Caco-2 (cell line): ENCODE data around the gene IRX1. TPM values are rescaled to one million over a fixed set of nuclear protein-coding genes. Genes with fewer than 3 reads are reported as not detected.

Experiments
- Bru-seq: library from RNA; stranded (reverse); fragments of 400-500 nt; gene quantifications from one replicate; lab custom pipeline; 2021; lab: Mats Ljungman, UMichigan
- BruChase-seq, 2 experiments: library from RNA; stranded (reverse); fragments of 400-500 nt; gene quantifications; one replicate each; lab custom pipeline; 2021; lab: Mats Ljungman, UMichigan
- BruUV-seq: library from RNA; stranded (reverse); fragments of 400-500 nt; replicated peaks from 2 replicates; lab custom pipeline; 2021; lab: Mats Ljungman, UMichigan
- CTCF ChIA-PET: fragments of 300-600 bp; sonication (Branson Sonifier 250); formaldehyde crosslinking; loops from one replicate; lab custom pipeline; 2022; ENCODE audit warnings: antibody characterized with exemption; lab: Charles Lee
- POLR2A ChIA-PET: fragments of 300-600 bp; sonication (Branson Sonifier 250); formaldehyde crosslinking; loops from one replicate; lab custom pipeline; 2022; ENCODE audit warnings: antibody characterized with exemption; lab: Charles Lee
- DNase-seq, 2 experiments: peaks; one replicate each; pipeline versions ENCODE4 v3.0.0 to v3.0.0-alpha.2; 2020 to 2022
- H3K27me3 ChIP-seq: replicated peaks from 2 replicates; pipeline ENCODE4 v1.6.0; 2011; ENCODE audit warnings: low read length; ENCODE audit not compliant: control insufficient read depth, insufficient read depth
- H3K36me3 ChIP-seq: 2 replicates; pipeline ENCODE4 v1.5.1; 2011; ENCODE audit warnings: low read length; ENCODE audit not compliant: control insufficient read depth, insufficient read depth
- H3K4me1 ChIP-seq: fragments of 250-450 bp; sonication (Bioruptor Pico); 2 replicates; pipeline ENCODE4 v1.5.1; 2020; ENCODE audit warnings: mild to moderate bottlenecking
- H3K4me3 ChIP-seq: 2 replicates; pipeline ENCODE4 v1.5.1; 2011; ENCODE audit warnings: low read depth, mild to moderate bottlenecking, control low read depth, low read length
- H3K9me3 ChIP-seq: fragments of 250-450 bp; sonication (Bioruptor Pico); 2 replicates; pipeline ENCODE4 v1.5.1; 2020; ENCODE audit warnings: mild to moderate bottlenecking, moderate library complexity
- H3K27ac Mint-ChIP-seq: one replicate; pipeline ENCODE4 v1.8.0; 2022; ENCODE audit warnings: mixed read lengths; ENCODE audit not compliant: unreplicated experiment
- H3K27me3 Mint-ChIP-seq: one replicate; pipeline ENCODE4 v1.8.0; 2022; ENCODE audit warnings: mixed read lengths; ENCODE audit not compliant: insufficient read depth, unreplicated experiment
- H3K36me3 Mint-ChIP-seq: one replicate; pipeline ENCODE4 v1.8.0; 2022; ENCODE audit warnings: mild to moderate bottlenecking, mixed read lengths; ENCODE audit not compliant: insufficient read depth, unreplicated experiment
- H3K4me1 Mint-ChIP-seq: one replicate; pipeline ENCODE4 v1.8.0; 2022; ENCODE audit warnings: low read depth, mixed read lengths; ENCODE audit not compliant: unreplicated experiment
- H3K4me3 Mint-ChIP-seq: one replicate; pipeline ENCODE4 v1.8.0; 2022; ENCODE audit warnings: mild to moderate bottlenecking, moderate library complexity, mixed read lengths; ENCODE audit not compliant: unreplicated experiment
- H3K9me3 Mint-ChIP-seq: one replicate; pipeline ENCODE4 v1.8.0; 2022; ENCODE audit warnings: mixed read lengths; ENCODE audit not compliant: unreplicated experiment
- intact Hi-C: fragments of 100-400 bp; cut with micrococcal nuclease; formaldehyde crosslinking; loops from one replicate; pipeline ENCODE4 v1.10.0; 2022; ENCODE audit not compliant: unreplicated experiment
- long read RNA-seq: library from polyadenylated mRNA; stranded (forward); transcript quantifications from one replicate; pipeline ENCODE4 v2.0.0, GENCODE V29; 2022
- total RNA-seq: library from RNA; stranded (reverse); gene quantifications from 2 replicates; pipeline ENCODE4 v1.2.3, GENCODE V29; 2022
- TF ChIP-seq, protein P1 (sequence below), 2 experiments: fragments of 200-600 bp in 1 of 2; IDR thresholded peaks; 1 replicate in 1 of 2; 2 replicates in 1 of 2; pipeline versions ENCODE4 v1.5.1 to v1.8.0; 2011 to 2022; ENCODE audit warnings: antibody characterized with exemption in 1 of 2, control low read depth in 1 of 2, inconsistent platforms in 1 of 2, low read depth in 1 of 2, low read length in 1 of 2, mild to moderate bottlenecking in 1 of 2, moderate library complexity in 1 of 2; ENCODE audit not compliant: insufficient read depth in 1 of 2, severe bottlenecking in 1 of 2, unreplicated experiment in 1 of 2

The IRX1 gene
- not detected in 2 replicates for total RNA-seq
- not detected for Bru-seq, nascent RNA
- not detected for BruChase-seq, experiment 1, labeled RNA remaining after a 2-hour chase
- BruChase-seq, experiment 2, labeled RNA remaining after a 6-hour chase = not detected
- long read RNA-seq = 0 reads

DNA sequence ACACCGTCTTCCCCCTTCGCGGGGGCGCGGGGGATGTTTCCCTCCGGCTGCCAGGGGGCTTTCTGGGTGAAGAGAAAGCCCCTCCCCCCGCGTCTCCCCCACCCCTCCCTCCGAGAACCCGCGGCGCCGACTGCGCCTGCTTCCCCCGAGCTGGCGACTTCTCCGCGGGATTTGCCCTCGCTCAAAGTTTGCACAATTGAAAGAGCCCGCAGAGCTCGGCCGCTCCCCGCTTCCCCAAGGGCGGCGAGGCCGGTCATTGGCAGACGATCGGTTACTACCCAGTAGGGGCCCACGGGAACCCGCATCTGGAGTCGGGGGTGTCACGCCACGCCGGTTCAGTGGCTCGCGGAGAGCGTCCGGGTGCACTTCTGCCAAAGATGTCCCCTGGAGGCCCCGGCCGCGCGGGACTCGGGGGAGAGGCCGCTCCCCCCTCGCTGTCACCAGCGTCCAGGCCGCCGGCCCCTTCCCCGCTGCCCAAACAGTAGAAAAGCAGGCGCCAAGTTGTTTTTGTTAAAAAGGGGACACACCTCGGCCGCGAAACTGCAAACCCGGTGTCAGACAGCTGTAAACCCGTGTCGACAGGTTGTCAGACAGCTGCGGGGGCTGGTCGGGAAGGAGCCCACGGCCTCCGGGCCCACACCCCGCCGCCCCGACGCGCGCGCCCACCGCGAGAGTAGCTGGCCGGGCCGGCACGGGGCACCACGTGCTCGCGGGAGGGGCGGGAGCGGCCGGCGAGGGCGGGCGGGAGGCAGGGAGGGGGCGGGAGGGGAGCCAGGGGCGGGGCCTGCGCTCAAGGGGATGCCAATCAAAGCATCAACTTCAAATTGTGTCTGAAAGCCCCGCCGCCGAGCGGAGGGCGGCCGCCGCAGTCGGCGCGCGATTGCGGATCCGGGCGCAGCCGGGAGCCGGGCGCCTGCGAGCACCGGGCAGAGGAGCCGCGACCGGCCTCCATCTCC is at the start of gene IRX1:
Gene IRX1, plus strand, starts transcription at position 827 of the 956 bp plus-strand sequence. CDS start 274 bp downstream, outside the sequence.
- Mint-ChIP-seq H3K27me3 (no peaks in the 10 kb centered on the region), H3K4me1 (no peaks in the 10 kb centered on the region), H3K36me3 (peaks cover 6% of the 10 kb centered on the region), H3K9me3 (peaks cover 18% of the 10 kb centered on the region), H3K27ac (no peak within 1 kb of the TSS), H3K4me3 (no peak within 1 kb of the TSS)
- Histone ChIP-seq H3K27me3 (no peaks in the 10 kb centered on the region), H3K36me3 (no peaks in the 10 kb centered on the region), H3K4me1 (no peaks in the 10 kb centered on the region), H3K9me3 (0 out of 2 replicates have a peak, but pooled peaks cover 4% of the 10 kb centered on the region), H3K4me3 (no peak within 1 kb of the TSS)
- ChIA-PET POLR2A (no interaction called here), CTCF (no interaction called here)
- DNase-seq = no peak
- TF ChIP-seq, protein P1, sequence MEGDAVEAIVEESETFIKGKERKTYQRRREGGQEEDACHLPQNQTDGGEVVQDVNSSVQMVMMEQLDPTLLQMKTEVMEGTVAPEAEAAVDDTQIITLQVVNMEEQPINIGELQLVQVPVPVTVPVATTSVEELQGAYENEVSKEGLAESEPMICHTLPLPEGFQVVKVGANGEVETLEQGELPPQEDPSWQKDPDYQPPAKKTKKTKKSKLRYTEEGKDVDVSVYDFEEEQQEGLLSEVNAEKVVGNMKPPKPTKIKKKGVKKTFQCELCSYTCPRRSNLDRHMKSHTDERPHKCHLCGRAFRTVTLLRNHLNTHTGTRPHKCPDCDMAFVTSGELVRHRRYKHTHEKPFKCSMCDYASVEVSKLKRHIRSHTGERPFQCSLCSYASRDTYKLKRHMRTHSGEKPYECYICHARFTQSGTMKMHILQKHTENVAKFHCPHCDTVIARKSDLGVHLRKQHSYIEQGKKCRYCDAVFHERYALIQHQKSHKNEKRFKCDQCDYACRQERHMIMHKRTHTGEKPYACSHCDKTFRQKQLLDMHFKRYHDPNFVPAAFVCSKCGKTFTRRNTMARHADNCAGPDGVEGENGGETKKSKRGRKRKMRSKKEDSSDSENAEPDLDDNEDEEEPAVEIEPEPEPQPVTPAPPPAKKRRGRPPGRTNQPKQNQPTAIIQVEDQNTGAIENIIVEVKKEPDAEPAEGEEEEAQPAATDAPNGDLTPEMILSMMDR (IDR thresholded peaks at IDR 0.05; ENCODE audit: insufficient read depth in 1 of 2, low read depth in 1 of 2, low read length in 1 of 2, severe bottlenecking in 1 of 2, unreplicated experiment in 1 of 2) = no peak
- BruUV-seq = no TSS peak
- intact Hi-C loops = no loop called here

DNA sequence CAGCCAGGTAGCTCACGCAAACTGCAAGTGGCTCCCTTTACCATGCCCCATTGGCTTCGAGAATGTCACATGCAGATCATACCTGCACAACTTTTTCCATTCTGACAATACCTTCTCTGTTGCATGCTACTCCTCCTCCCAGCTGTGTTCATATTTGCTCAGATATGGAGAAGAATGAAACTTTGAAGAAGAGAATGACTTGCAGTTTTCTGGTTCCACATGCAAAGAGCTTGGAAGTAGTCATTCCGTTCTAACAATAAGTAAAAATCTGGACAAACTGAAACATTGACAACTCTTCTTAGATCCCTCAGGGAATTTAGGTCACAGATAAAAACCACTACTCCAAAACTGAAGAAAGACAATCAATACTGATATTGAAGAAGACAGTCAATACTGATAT is 49.6 kb upstream of the IRX1 start:
- H3K4me1 Mint-ChIP-seq = no peaks in the 10 kb centered on the region
- CTCF ChIA-PET = no interaction called here
- no peaks in the 10 kb centered on the region for H3K4me1 ChIP-seq
- no peak for DNase-seq
- H3K27ac Mint-ChIP-seq = no peak overlapping the region
- no peaks in the 10 kb centered on the region for H3K36me3 Mint-ChIP-seq
- intact Hi-C loops = no loop called here
- H3K9me3 ChIP-seq = no peaks in the 10 kb centered on the region
- TF ChIP-seq, protein P1 (IDR thresholded peaks at IDR 0.05; ENCODE audit: insufficient read depth in 1 of 2, low read depth in 1 of 2, low read length in 1 of 2, severe bottlenecking in 1 of 2, unreplicated experiment in 1 of 2) = no peak
- POLR2A ChIA-PET = no interaction called here
- H3K36me3 ChIP-seq = no peaks in the 10 kb centered on the region
- no TSS peak for BruUV-seq
- no peak overlapping the region for H3K4me3 Mint-ChIP-seq
- no peaks in the 10 kb centered on the region for H3K27me3 ChIP-seq
- no peak overlapping the region for H3K4me3 ChIP-seq
- H3K27me3 Mint-ChIP-seq = no peaks in the 10 kb centered on the region
- no peaks in the 10 kb centered on the region for H3K9me3 Mint-ChIP-seq

DNA sequence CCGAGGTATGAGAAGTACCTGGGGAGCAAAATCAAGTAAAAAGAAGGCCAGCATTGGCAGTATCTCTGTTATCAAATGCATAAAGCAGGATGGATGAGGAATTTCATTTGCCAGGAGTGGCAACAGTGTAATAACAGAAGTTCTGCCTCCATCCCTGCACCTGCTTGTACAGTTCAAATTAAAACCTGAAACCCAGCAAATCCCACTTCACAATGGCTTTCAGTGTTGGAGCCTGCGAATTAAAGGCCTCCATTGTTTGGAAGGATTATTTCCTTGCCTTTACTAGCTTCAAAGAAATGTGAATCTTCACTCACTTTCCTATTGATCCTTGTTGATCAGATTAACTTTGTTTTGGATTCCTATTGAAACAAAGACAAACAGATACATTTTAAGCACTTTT is 31.5 kb upstream of the IRX1 start:
- BruUV-seq = no TSS peak
- H3K4me3 ChIP-seq = no peak overlapping the region
- no peak for DNase-seq
- Mint-ChIP-seq H3K27me3 (peaks cover 8% of the 10 kb centered on the region), H3K9me3 (peaks cover 27% of the 10 kb centered on the region), H3K4me3 (no peak overlapping the region), H3K27ac (no peak overlapping the region), H3K36me3 (no peaks in the 10 kb centered on the region), H3K4me1 (no peaks in the 10 kb centered on the region)
- no peaks in the 10 kb centered on the region for H3K4me1 ChIP-seq
- H3K36me3 ChIP-seq = no peaks in the 10 kb centered on the region
- TF ChIP-seq, protein P1 (IDR thresholded peaks at IDR 0.05; ENCODE audit: insufficient read depth in 1 of 2, low read depth in 1 of 2, low read length in 1 of 2, severe bottlenecking in 1 of 2, unreplicated experiment in 1 of 2) = no peak
- no peaks in the 10 kb centered on the region for H3K9me3 ChIP-seq
- POLR2A ChIA-PET = no interaction called here
- no peaks in the 10 kb centered on the region for H3K27me3 ChIP-seq
- intact Hi-C loops = no loop called here
- CTCF ChIA-PET = no interaction called here
